Naive thymus-derived CD4-positive, alpha-beta T cell (primary cell): ENCODE measurements around the gene NRCAM. TPM values are rescaled to one million over a fixed set of nuclear protein-coding genes. Genes with fewer than 3 reads are reported as not detected.

Source experiments
- ATAC-seq: fragments of 150-1000 bp; cut with Tn5 transposase; 2 replicates; pipeline ENCODE4 v1.10.0; 2021; ENCODE audit warnings: mild to moderate bottlenecking, moderate library complexity
- CTCF ChIA-PET: fragments of 350-600 bp; sonication (Branson Sonifier 250); formaldehyde crosslinking; loops from one replicate; lab custom pipeline; 2021; ENCODE audit warnings: antibody characterized with exemption; lab: Charles Lee
- POLR2A ChIA-PET: fragments of 350-600 bp; sonication (Branson Sonifier 250); formaldehyde crosslinking; loops from one replicate; lab custom pipeline; 2021; ENCODE audit warnings: antibody characterized with exemption, inconsistent platforms; lab: Charles Lee
- DNase-seq, 9 donors: peaks; one replicate each; pipeline versions ENCODE4 v3.0.0 to v3.0.0-alpha.2; 2020 to 2022; ENCODE audit warnings: mixed read lengths in 1 of 9
- H3K27ac ChIP-seq: one replicate; pipeline ENCODE4 v1.7.0; 2013; ENCODE audit warnings: mild to moderate bottlenecking, low read depth, low read length, moderate library complexity
- H3K27me3 ChIP-seq, 2 donors: one replicate each; pipeline ENCODE4 v1.7.0; 2013; ENCODE audit warnings: low read length in 2 of 2, mild to moderate bottlenecking in 2 of 2, moderate library complexity in 2 of 2; ENCODE audit not compliant: control insufficient read depth in 2 of 2, insufficient read depth in 2 of 2
- H3K36me3 ChIP-seq, 3 experiments: 1 replicate in 2 of 3; 2 replicates in 1 of 3; pipeline ENCODE4 v1.7.0; 2013; ENCODE audit warnings: low read length in 3 of 3, mild to moderate bottlenecking in 3 of 3, moderate library complexity in 1 of 3; ENCODE audit not compliant: insufficient read depth in 3 of 3, control insufficient read depth in 2 of 3
- H3K4me1 ChIP-seq, 2 donors: one replicate each; pipeline ENCODE4 v1.7.0; 2013; ENCODE audit warnings: low read length in 2 of 2, mild to moderate bottlenecking in 2 of 2, moderate library complexity in 1 of 2; ENCODE audit not compliant: control insufficient read depth in 2 of 2, insufficient read depth in 2 of 2
- H3K4me3 ChIP-seq: 2 replicates; pipeline ENCODE4 v1.7.0; 2013; ENCODE audit warnings: mild to moderate bottlenecking, low read length
- H3K9me3 ChIP-seq, 3 experiments: 1 replicate in 2 of 3; 2 replicates in 1 of 3; pipeline ENCODE4 v1.7.0; 2013; ENCODE audit warnings: low read length in 3 of 3; ENCODE audit not compliant: control insufficient read depth in 2 of 3
- H3K27ac Mint-ChIP-seq, 9 donors: one replicate each; pipeline ENCODE4 v1.8.0; 2020 to 2022; ENCODE audit warnings: mixed read lengths in 9 of 9, mild to moderate bottlenecking in 8 of 9, moderate library complexity in 5 of 9, inconsistent platforms in 2 of 9
- H3K27me3 Mint-ChIP-seq, 5 donors: one replicate each; pipeline ENCODE4 v1.8.0; 2021 to 2022; ENCODE audit warnings: mixed read lengths in 5 of 5, mild to moderate bottlenecking in 1 of 5
- H3K36me3 Mint-ChIP-seq, 5 donors: one replicate each; pipeline ENCODE4 v1.8.0; 2020 to 2022; ENCODE audit warnings: mixed read lengths in 5 of 5, mild to moderate bottlenecking in 3 of 5, inconsistent platforms in 1 of 5
- H3K4me1 Mint-ChIP-seq, 7 donors: one replicate each; pipeline ENCODE4 v1.8.0; 2020 to 2022; ENCODE audit warnings: mixed read lengths in 7 of 7, mild to moderate bottlenecking in 3 of 7, inconsistent platforms in 1 of 7
- H3K4me3 Mint-ChIP-seq, 10 donors: one replicate each; pipeline ENCODE4 v1.8.0; 2020 to 2022; ENCODE audit warnings: mild to moderate bottlenecking in 10 of 10, mixed read lengths in 10 of 10, moderate library complexity in 6 of 10, inconsistent platforms in 2 of 10
- H3K9me3 Mint-ChIP-seq, 11 donors: one replicate each; pipeline ENCODE4 v1.8.0; 2020 to 2022; ENCODE audit warnings: mixed read lengths in 11 of 11, mild to moderate bottlenecking in 4 of 11, inconsistent platforms in 1 of 11, moderate library complexity in 1 of 11
- intact Hi-C, 2 donors: fragments of 100-400 bp; cut with micrococcal nuclease; formaldehyde crosslinking; loops; one replicate each; pipeline ENCODE4 v1.15.1; 2023
- polyA plus RNA-seq, 2 donors: library from polyadenylated mRNA; unstranded; fragments of 300-500 nt; fragmentation: Illumina TruSeq; gene quantifications; one replicate each; pipeline ENCODE4 v1.2.3, GENCODE V29; 2021
- total RNA-seq, 6 experiments: library from RNA in 5 of 6; stranded (reverse) in 5 of 6; gene quantifications; 1 replicate in 5 of 6; 2 replicates in 1 of 6; pipeline ENCODE4 v1.2.3 and lab custom pipeline; 2021 to 2026

The NRCAM gene
- total and polyA plus RNA-seq, 7 experiments from 2014 or later, result 2.1 to 13.6 (median 6.4) TPM; not detected in 1

DNA sequence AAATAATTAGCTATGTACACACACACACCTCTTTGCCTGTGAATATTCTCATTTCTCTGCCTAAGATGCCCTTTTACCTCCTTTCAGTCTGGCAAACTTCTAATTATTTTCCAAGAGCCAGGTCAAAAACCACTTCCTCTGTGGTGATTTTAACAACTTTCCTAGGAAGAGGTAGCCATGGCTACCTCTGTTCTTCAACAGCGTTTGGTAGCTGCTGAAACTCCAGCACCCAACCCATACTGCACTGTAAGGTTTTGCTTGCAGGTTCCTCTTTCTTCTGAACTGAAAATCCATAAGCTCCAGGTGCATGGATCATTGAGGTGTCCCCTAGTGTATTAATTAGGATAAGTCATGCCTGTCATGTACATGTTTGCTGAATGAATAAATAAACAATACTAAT, 25.6 kb downstream of the NRCAM start:
- H3K9me3 Mint-ChIP-seq, result peaks cover 0 to 5% (median 0%) of the 10 kb centered on the region in 11 donors
- no peak for ATAC-seq
- H3K4me3 ChIP-seq, result no peak overlapping the region
- H3K4me1 Mint-ChIP-seq, result peaks cover 0 to 9% (median 0%) of the 10 kb centered on the region in 7 donors
- no peaks in the 10 kb centered on the region for H3K27me3 ChIP-seq
- ChIA-PET CTCF (no interaction called here), POLR2A (no interaction called here)
- intact Hi-C loops, result no loop called here
- H3K4me3 Mint-ChIP-seq, result no peak overlapping the region
- H3K27me3 Mint-ChIP-seq, result peaks cover 8 to 45% (median 17%) of the 10 kb centered on the region in 5 donors
- no peaks in the 10 kb centered on the region for H3K4me1 ChIP-seq
- peaks cover 0 to 15% (median 8%) of the 10 kb centered on the region in 5 donors for H3K36me3 Mint-ChIP-seq
- no peaks in the 10 kb centered on the region for H3K36me3 ChIP-seq
- H3K27ac Mint-ChIP-seq, result no peak overlapping the region
- H3K27ac ChIP-seq, result no peak overlapping the region
- H3K9me3 ChIP-seq, result no peaks in the 10 kb centered on the region
- no peak for DNase-seq

DNA sequence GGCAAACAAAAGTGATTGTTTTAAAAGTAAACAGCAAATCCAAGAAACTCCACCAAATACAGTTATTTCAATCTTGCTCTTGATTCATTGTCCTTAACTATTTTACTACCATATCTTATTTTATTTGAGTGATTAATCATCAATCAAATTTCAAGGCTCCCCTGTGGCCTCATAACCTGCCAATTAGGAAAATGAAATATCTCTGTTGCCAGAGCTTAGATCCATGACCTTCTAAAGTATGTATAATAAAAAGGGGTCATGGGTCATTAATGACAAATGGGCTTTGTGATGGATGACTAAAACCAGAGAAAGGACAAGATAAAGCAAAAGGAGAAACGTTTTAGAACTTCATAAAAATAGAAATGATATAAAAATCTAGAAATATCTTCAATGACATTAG, 28.5 kb downstream of the NRCAM start:
- DNase-seq (no peak), ATAC-seq (no peak)
- H3K27ac Mint-ChIP-seq, result no peak overlapping the region
- ChIA-PET POLR2A (no interaction called here), CTCF (no interaction called here)
- H3K4me3 Mint-ChIP-seq, result no peak overlapping the region
- Histone ChIP-seq H3K9me3 (no peaks in the 10 kb centered on the region), H3K36me3 (no peaks in the 10 kb centered on the region), H3K4me3 (no peak overlapping the region), H3K27me3 (peaks cover 0 to 3% of the 10 kb centered on the region in 2 donors), H3K4me1 (no peaks in the 10 kb centered on the region), H3K27ac (no peak overlapping the region)
- H3K9me3 Mint-ChIP-seq, result peaks cover 0 to 1% (median 0%) of the 10 kb centered on the region in 11 donors
- intact Hi-C loops, result no loop called here
- H3K4me1 Mint-ChIP-seq, result peaks cover 0 to 13% (median 5%) of the 10 kb centered on the region in 7 donors
- peaks cover 0 to 14% (median 0%) of the 10 kb centered on the region in 5 donors for H3K36me3 Mint-ChIP-seq
- H3K27me3 Mint-ChIP-seq, result peaks cover 5 to 36% (median 17%) of the 10 kb centered on the region in 5 donors

- Histone ChIP-seq H3K27ac (no peak overlapping the region), H3K4me3 (no peak overlapping the region), H3K4me1 (no peaks in the 10 kb centered on the region), H3K36me3 (no peaks in the 10 kb centered on the region), H3K27me3 (peaks cover 0 to 3% of the 10 kb centered on the region in 2 donors), H3K9me3 (no peaks in the 10 kb centered on the region)
- Mint-ChIP-seq H3K9me3 (no peaks in the 10 kb centered on the region), H3K4me1 (peaks cover 0 to 16% (median 6%) of the 10 kb centered on the region in 7 donors), H3K4me3 (no peak overlapping the region), H3K27ac (no peak overlapping the region), H3K27me3 (peaks cover 8 to 29% (median 16%) of the 10 kb centered on the region in 5 donors), H3K36me3 (peaks cover 0 to 9% (median 0%) of the 10 kb centered on the region in 5 donors)
- ChIA-PET CTCF (no interaction called here), POLR2A (no interaction called here)
- no peak for ATAC-seq
- DNase-seq, result no peak
- intact Hi-C loops, result no loop called here
Observed at GRCh38 chr7:108425714-108426275, 30.4 kb downstream of the NRCAM start.

GRCh38 chr7:108424013-108424412, 32.2 kb downstream of the NRCAM start:
- Mint-ChIP-seq H3K4me3 (no peak overlapping the region), H3K27me3 (peaks cover 9 to 31% (median 17%) of the 10 kb centered on the region in 5 donors), H3K9me3 (no peaks in the 10 kb centered on the region), H3K36me3 (no peaks in the 10 kb centered on the region), H3K27ac (no peak overlapping the region), H3K4me1 (peaks cover 0 to 23% (median 14%) of the 10 kb centered on the region in 7 donors)
- ChIA-PET CTCF (no interaction called here), POLR2A (no interaction called here)
- H3K36me3 ChIP-seq, result no peaks in the 10 kb centered on the region
- intact Hi-C loops, result no loop called here
- ATAC-seq (no peak), DNase-seq (no peak)
- H3K9me3 ChIP-seq, result no peaks in the 10 kb centered on the region
- H3K4me1 ChIP-seq, result no peaks in the 10 kb centered on the region
- peaks cover 3 to 4% of the 10 kb centered on the region in 2 donors for H3K27me3 ChIP-seq
- H3K4me3 ChIP-seq, result no peak overlapping the region
- H3K27ac ChIP-seq, result no peak overlapping the region

GRCh38 chr7:108423089-108423989, 32.9 kb downstream of the NRCAM start:
- H3K4me3 ChIP-seq, result no peak overlapping the region
- DNase-seq, result no peak
- Mint-ChIP-seq H3K27me3 (peaks cover 10 to 35% (median 20%) of the 10 kb centered on the region in 5 donors), H3K4me3 (no peak overlapping the region), H3K4me1 (peaks cover 0 to 26% (median 14%) of the 10 kb centered on the region in 7 donors), H3K36me3 (no peaks in the 10 kb centered on the region), H3K9me3 (no peaks in the 10 kb centered on the region), H3K27ac (peak overlapping the region in 1 of 9 donors; percentile 37)
- no peak for ATAC-seq
- CTCF ChIA-PET, result interaction anchor here (1.1 kb wide), 1 partner anchor 29 kb away, joined by 3 read pairs; no protein-coding TSS in a partner anchor
- H3K36me3 ChIP-seq, result no peaks in the 10 kb centered on the region
- H3K27ac ChIP-seq, result no peak overlapping the region
- intact Hi-C loops, result no loop called here
- POLR2A ChIA-PET, result interaction anchor here (0.5 kb wide), 1 partner anchor 121 kb away, joined by 6 read pairs; no protein-coding TSS in a partner anchor
- H3K9me3 ChIP-seq, result no peaks in the 10 kb centered on the region
- no peaks in the 10 kb centered on the region for H3K4me1 ChIP-seq
- peaks cover 3 to 4% of the 10 kb centered on the region in 2 donors for H3K27me3 ChIP-seq

GRCh38 chr7:108421720-108422331, 34.4 kb downstream of the NRCAM start:
- intact Hi-C loops, result no loop called here
- no peaks in the 10 kb centered on the region for H3K4me1 ChIP-seq

More at GRCh38 chr7:108421720-108422331, 34.4 kb downstream of the NRCAM start:
- ATAC-seq (no peak), DNase-seq (no peak)
- no peak overlapping the region for H3K4me3 ChIP-seq
- no peaks in the 10 kb centered on the region for H3K9me3 Mint-ChIP-seq
- H3K4me3 Mint-ChIP-seq, result no peak overlapping the region
- ChIA-PET CTCF (interaction anchor here (0.6 kb wide), 1 partner anchor 316 kb away, joined by 3 read pairs; no protein-coding TSS in a partner anchor), POLR2A (no interaction called here)
- no peak overlapping the region for H3K27ac ChIP-seq
- H3K27ac Mint-ChIP-seq, result no peak overlapping the region
- H3K27me3 Mint-ChIP-seq, result peaks cover 20 to 42% (median 30%) of the 10 kb centered on the region in 5 donors
- no peaks in the 10 kb centered on the region for H3K36me3 Mint-ChIP-seq
- H3K9me3 ChIP-seq, result no peaks in the 10 kb centered on the region
- no peaks in the 10 kb centered on the region for H3K36me3 ChIP-seq
- H3K27me3 ChIP-seq, result peaks cover 3 to 4% of the 10 kb centered on the region in 2 donors
- H3K4me1 Mint-ChIP-seq, result peaks cover 0 to 29% (median 14%) of the 10 kb centered on the region in 7 donors
